Osteoblast (primary cell): Measurements from ENCODE around the gene PKIB. TPM values are rescaled to one million over a fixed set of nuclear protein-coding genes. Genes with fewer than 3 reads are reported as not detected.

Experiments used
- DNase-seq: peaks from one replicate; pipeline ENCODE4 v3.0.0; 2011; ENCODE audit warnings: low spot score, mixed read lengths; ENCODE audit not compliant: insufficient read length; ENCODE audit errors: missing footprints
- H2AFZ ChIP-seq: 2 replicates; pipeline ENCODE4 v1.6.0; 2011; ENCODE audit warnings: mild to moderate bottlenecking, low read length
- H3K27ac ChIP-seq: 2 replicates; pipeline ENCODE4 v1.5.1; 2011; ENCODE audit warnings: mild to moderate bottlenecking, low read depth, low read length, moderate library complexity
- H3K27me3 ChIP-seq: 2 replicates; pipeline ENCODE4 v1.6.0; 2012; ENCODE audit warnings: mild to moderate bottlenecking, control low read depth, inconsistent platforms, low read length, moderate library complexity; ENCODE audit not compliant: insufficient read depth
- H3K36me3 ChIP-seq: 2 replicates; pipeline ENCODE4 v1.5.1; 2011; ENCODE audit warnings: mild to moderate bottlenecking, low read length, control low read depth, moderate library complexity; ENCODE audit not compliant: insufficient read depth
- H3K4me1 ChIP-seq: 2 replicates; pipeline ENCODE4 v1.5.1; 2011; ENCODE audit warnings: mild to moderate bottlenecking, low read length, control low read depth, moderate library complexity; ENCODE audit not compliant: insufficient read depth
- H3K4me2 ChIP-seq: 2 replicates; pipeline ENCODE4 v1.6.0; 2011; ENCODE audit warnings: mild to moderate bottlenecking, low read length; ENCODE audit not compliant: insufficient read depth
- H3K4me3 ChIP-seq: fragments of 200-600 bp; sonication (generic); 3 replicates; pipeline ENCODE4 v1.5.1; 2012; ENCODE audit warnings: mild to moderate bottlenecking, low read length, inconsistent platforms; ENCODE audit not compliant: insufficient read depth
- H3K79me2 ChIP-seq: 2 replicates; pipeline ENCODE4 v1.6.0; 2012; ENCODE audit warnings: mild to moderate bottlenecking, low read length, control low read depth, inconsistent platforms; ENCODE audit not compliant: insufficient read depth
- H3K9me3 ChIP-seq: 2 replicates; pipeline ENCODE4 v1.5.1; 2011; ENCODE audit warnings: low read depth, low read length, control low read depth
- H4K20me1 ChIP-seq: 2 replicates; pipeline ENCODE4 v1.6.0; 2012; ENCODE audit warnings: mild to moderate bottlenecking, low read length, control low read depth; ENCODE audit not compliant: insufficient read depth
- total RNA-seq: library from RNA; depleted of rRNA; stranded (reverse); fragments of >200 nt; gene quantifications from 2 replicates; pipeline ENCODE4 v1.2.3, GENCODE V29; 2012
- TF ChIP-seq, protein P1 (sequence below): IDR thresholded peaks from 2 replicates; pipeline ENCODE4 v1.5.1; 2011; ENCODE audit warnings: mild to moderate bottlenecking, low read depth, low read length, moderate library complexity; ENCODE audit errors: extremely low read depth

The PKIB gene
- total RNA-seq, 1 donor = 0.72 TPM

GRCh38 chr6:122713138-122713537 lies 102.9 kb downstream of the PKIB start:
- Histone ChIP-seq H3K27me3 (no peaks in the 10 kb centered on the region), H4K20me1 (no peaks in the 10 kb centered on the region), H3K36me3 (no peaks in the 10 kb centered on the region), H2AFZ (no peak overlapping the region), H3K27ac (no peak overlapping the region), H3K4me3 (no peak overlapping the region), H3K79me2 (no peaks in the 10 kb centered on the region), H3K4me2 (no peak overlapping the region), H3K9me3 (no peaks in the 10 kb centered on the region), H3K4me1 (peaks cover 11% of the 10 kb centered on the region)
- no peak for DNase-seq
- TF ChIP-seq, protein P1, sequence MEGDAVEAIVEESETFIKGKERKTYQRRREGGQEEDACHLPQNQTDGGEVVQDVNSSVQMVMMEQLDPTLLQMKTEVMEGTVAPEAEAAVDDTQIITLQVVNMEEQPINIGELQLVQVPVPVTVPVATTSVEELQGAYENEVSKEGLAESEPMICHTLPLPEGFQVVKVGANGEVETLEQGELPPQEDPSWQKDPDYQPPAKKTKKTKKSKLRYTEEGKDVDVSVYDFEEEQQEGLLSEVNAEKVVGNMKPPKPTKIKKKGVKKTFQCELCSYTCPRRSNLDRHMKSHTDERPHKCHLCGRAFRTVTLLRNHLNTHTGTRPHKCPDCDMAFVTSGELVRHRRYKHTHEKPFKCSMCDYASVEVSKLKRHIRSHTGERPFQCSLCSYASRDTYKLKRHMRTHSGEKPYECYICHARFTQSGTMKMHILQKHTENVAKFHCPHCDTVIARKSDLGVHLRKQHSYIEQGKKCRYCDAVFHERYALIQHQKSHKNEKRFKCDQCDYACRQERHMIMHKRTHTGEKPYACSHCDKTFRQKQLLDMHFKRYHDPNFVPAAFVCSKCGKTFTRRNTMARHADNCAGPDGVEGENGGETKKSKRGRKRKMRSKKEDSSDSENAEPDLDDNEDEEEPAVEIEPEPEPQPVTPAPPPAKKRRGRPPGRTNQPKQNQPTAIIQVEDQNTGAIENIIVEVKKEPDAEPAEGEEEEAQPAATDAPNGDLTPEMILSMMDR = no peak

DNA sequence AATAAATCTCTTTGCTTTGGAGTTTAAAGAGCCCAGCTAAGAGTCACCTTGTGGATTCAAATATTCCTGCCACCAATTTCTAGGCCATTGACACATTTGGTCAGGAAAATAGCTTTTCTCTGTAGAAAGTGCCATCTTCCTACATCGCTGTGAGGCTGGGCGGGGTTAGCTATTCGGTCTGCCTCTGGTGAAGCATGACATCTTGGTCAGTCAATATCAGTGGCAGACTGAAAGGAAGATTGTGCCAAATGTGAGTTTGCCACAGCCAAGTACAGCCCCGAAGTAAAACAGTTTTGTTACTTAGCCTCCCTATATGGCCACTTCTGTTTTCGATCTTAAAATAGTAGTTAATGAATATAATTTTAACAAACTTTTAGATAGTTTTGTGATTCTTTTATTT lies 103.9 kb downstream of the PKIB start:
- H4K20me1 ChIP-seq = no peaks in the 10 kb centered on the region
- no peaks in the 10 kb centered on the region for H3K79me2 ChIP-seq
- H3K4me3 ChIP-seq = no peak overlapping the region
- no peak for DNase-seq
- H3K27ac ChIP-seq = no peak overlapping the region
- no peaks in the 10 kb centered on the region for H3K36me3 ChIP-seq
- H3K4me1 ChIP-seq = peaks cover 11% of the 10 kb centered on the region
- no peak overlapping the region for H3K4me2 ChIP-seq
- no peak overlapping the region for H2AFZ ChIP-seq
- no peaks in the 10 kb centered on the region for H3K9me3 ChIP-seq
- H3K27me3 ChIP-seq = no peaks in the 10 kb centered on the region
- TF ChIP-seq, protein P1 = no peak

- Histone ChIP-seq H3K79me2 (no peaks in the 10 kb centered on the region), H3K9me3 (no peaks in the 10 kb centered on the region), H3K36me3 (no peaks in the 10 kb centered on the region), H3K4me2 (no peak overlapping the region), H4K20me1 (no peaks in the 10 kb centered on the region), H3K4me1 (peaks cover 11% of the 10 kb centered on the region), H3K27me3 (no peaks in the 10 kb centered on the region), H2AFZ (no peak overlapping the region), H3K4me3 (no peak overlapping the region), H3K27ac (no peak overlapping the region)
- DNase-seq = no peak
- TF ChIP-seq, protein P1 = no peak
These were observed 105.5 kb downstream of the PKIB start for GRCh38 chr6:122715725-122716124.

- Histone ChIP-seq H2AFZ (peak overlapping the region; percentile 68), H3K27ac (no peak overlapping the region), H3K36me3 (no peaks in the 10 kb centered on the region), H3K27me3 (no peaks in the 10 kb centered on the region), H3K9me3 (no peaks in the 10 kb centered on the region), H3K79me2 (no peaks in the 10 kb centered on the region), H3K4me2 (peak overlapping the region; percentile 13), H3K4me3 (no peak overlapping the region), H3K4me1 (peaks cover 11% of the 10 kb centered on the region), H4K20me1 (no peaks in the 10 kb centered on the region)
- peak; percentile 17 for DNase-seq
- TF ChIP-seq, protein P1 = no peak
These were observed 107.1 kb downstream of the PKIB start for GRCh38 chr6:122717350-122717749.
